ENCODE data around the gene MPP3.

DNA sequence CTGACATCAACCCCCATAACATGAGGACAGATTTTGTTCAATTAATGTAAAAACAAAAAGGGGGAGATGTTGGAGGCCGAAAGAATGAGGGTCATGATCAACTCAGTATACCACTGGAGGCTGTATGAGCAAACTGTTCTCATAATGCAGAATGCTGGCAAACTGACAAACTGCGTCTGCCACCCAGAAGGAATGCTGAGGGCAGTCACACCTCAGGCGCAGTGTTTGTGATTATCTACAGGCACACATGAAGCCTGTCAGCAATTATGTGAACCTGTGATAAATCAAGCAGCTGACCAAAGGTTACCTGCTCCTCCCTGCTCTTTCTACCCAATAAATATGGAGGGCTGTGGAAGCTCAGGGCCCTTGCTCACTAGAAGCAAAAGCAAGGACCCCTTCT, 41.3 kb upstream of the MPP3 start:
- TF ChIP-seq, protein P1, sequence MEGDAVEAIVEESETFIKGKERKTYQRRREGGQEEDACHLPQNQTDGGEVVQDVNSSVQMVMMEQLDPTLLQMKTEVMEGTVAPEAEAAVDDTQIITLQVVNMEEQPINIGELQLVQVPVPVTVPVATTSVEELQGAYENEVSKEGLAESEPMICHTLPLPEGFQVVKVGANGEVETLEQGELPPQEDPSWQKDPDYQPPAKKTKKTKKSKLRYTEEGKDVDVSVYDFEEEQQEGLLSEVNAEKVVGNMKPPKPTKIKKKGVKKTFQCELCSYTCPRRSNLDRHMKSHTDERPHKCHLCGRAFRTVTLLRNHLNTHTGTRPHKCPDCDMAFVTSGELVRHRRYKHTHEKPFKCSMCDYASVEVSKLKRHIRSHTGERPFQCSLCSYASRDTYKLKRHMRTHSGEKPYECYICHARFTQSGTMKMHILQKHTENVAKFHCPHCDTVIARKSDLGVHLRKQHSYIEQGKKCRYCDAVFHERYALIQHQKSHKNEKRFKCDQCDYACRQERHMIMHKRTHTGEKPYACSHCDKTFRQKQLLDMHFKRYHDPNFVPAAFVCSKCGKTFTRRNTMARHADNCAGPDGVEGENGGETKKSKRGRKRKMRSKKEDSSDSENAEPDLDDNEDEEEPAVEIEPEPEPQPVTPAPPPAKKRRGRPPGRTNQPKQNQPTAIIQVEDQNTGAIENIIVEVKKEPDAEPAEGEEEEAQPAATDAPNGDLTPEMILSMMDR (IDR thresholded peaks at IDR 0.05) = no peak
- TF ChIP-seq POLR2A (IDR thresholded peaks at IDR 0.05) = no peak

All from right lobe of liver (tissue), 4 donors.